ENCODE measurements around the gene PDXDC1.
"Not testable (repeated sequence)": the region's sequence is repeated elsewhere in the genome, so short reads cannot be mapped to it uniquely, and the experiment has no call there.

GRCh38 chr16:15143601-15144091 is 168.8 kb downstream of the PDXDC1 start:
- TF ChIP-seq CTCF (IDR thresholded peaks at IDR 0.05); ZFX (IDR thresholded peaks at IDR 0.05; ENCODE audit: borderline replicate concordance): not testable (repeated sequence)
